SU-DHL-6 (cell line): ENCODE results near the gene OCEL1.

Experiments used
- CTCF ChIP-seq: fragments of 200-600 bp; sonication (generic); IDR thresholded peaks from one replicate; pipeline ENCODE4 v1.5.1; 2017; ENCODE audit warnings: antibody characterized with exemption, mild to moderate bottlenecking, low read length, moderate library complexity; ENCODE audit not compliant: insufficient read depth, poor library complexity, severe bottlenecking
- EZH2phosphoT487 ChIP-seq: fragments of 200-600 bp; sonication (generic), shearing (Covaris generic); conservative IDR thresholded peaks from 2 replicates; pipeline ENCODE4 v1.6.1; 2018; ENCODE audit warnings: mild to moderate bottlenecking, antibody characterized with exemption, low read length, moderate library complexity, mixed read lengths

- TF ChIP-seq CTCF (no peak), EZH2phosphoT487 (no peak)
Observed at GRCh38 chr19:17243830-17244617, 18.0 kb downstream of the OCEL1 start.
